SK-N-SH (cell line): ENCODE measurements around the gene FTO. TPM values are rescaled to one million over a fixed set of nuclear protein-coding genes. Genes with fewer than 3 reads are reported as not detected.
"Not testable (repeated sequence)": the region's sequence is repeated elsewhere in the genome, so short reads cannot be mapped to it uniquely, and the experiment has no call there.

Experiments used
- CTCF ChIA-PET: fragments of 300-600, 350-600 bp; formaldehyde crosslinking; extraction: SDS; loops from one replicate; lab custom pipeline; 2021; lab: Yijun Ruan, JAX
- POLR2A ChIA-PET: fragments of 350-600 bp; sonication (Branson Sonifier 250); formaldehyde crosslinking; extraction: SDS; loops from one replicate; lab custom pipeline; 2020; ENCODE audit warnings: antibody characterized with exemption, inconsistent platforms; lab: Yijun Ruan, JAX
- DNase-seq: peaks from one replicate; pipeline ENCODE4 v3.0.0; 2012
- H2AFZ ChIP-seq: fragments of 200-600 bp; sonication (generic); 2 replicates; pipeline ENCODE4 v1.8.1; 2016; ENCODE audit warnings: antibody characterized with exemption, mild to moderate bottlenecking, low read depth
- H3F3A ChIP-seq: fragments of 200-600 bp; sonication (generic); replicated peaks from 2 replicates; pipeline ENCODE3; 2016; ENCODE audit warnings: antibody characterized with exemption, mild to moderate bottlenecking; ENCODE audit not compliant: insufficient read depth
- H3K27ac ChIP-seq, 2 experiments: fragments of 200-500 bp in 1 of 2; fragments of 200-600 bp in 1 of 2; sonication (Bioruptor generic) in 1 of 2; sonication (generic), shearing (Covaris generic) in 1 of 2; 2 replicates each; pipeline versions ENCODE4 v1.5.1 to v1.6.1; 2014 to 2016; ENCODE audit warnings: low read depth in 2 of 2, inconsistent platforms in 1 of 2, low read length in 1 of 2, mild to moderate bottlenecking in 1 of 2, mixed read lengths in 1 of 2
- H3K27me3 ChIP-seq: fragments of 200-600 bp; sonication (generic), shearing (Covaris generic); 2 replicates; pipeline ENCODE4 v1.6.1; 2016; ENCODE audit warnings: mixed run types; ENCODE audit not compliant: insufficient read depth
- H3K36me3 ChIP-seq, 2 experiments: fragments of 200-500 bp in 1 of 2; fragments of 200-600 bp in 1 of 2; sonication (Bioruptor generic) in 1 of 2; sonication (generic) in 1 of 2; replicated peaks in 1 of 2; 2 replicates each; pipeline versions ENCODE3 to v1.5.1; 2014 to 2016; ENCODE audit warnings: low read length in 1 of 2, mild to moderate bottlenecking in 1 of 2; ENCODE audit not compliant: insufficient read depth in 2 of 2, control insufficient read depth in 1 of 2
- H3K4me1 ChIP-seq, 2 experiments: fragments of 200-500 bp in 1 of 2; fragments of 200-600 bp in 1 of 2; sonication (Bioruptor generic) in 1 of 2; sonication (generic), shearing (Covaris generic) in 1 of 2; 2 replicates each; pipeline versions ENCODE4 v1.5.1 to v1.6.1; 2014 to 2016; ENCODE audit warnings: low read depth in 1 of 2, low read length in 1 of 2, mixed run types in 1 of 2; ENCODE audit not compliant: insufficient read depth in 2 of 2, control insufficient read depth in 1 of 2
- H3K4me2 ChIP-seq: fragments of 200-600 bp; sonication (generic), shearing (Covaris generic); 2 replicates; pipeline ENCODE4 v1.6.1; 2017; ENCODE audit warnings: mixed run types
- H3K4me3 ChIP-seq, 2 experiments: fragments of 200-500 bp in 1 of 2; fragments of 200-600 bp in 1 of 2; sonication (Bioruptor generic) in 1 of 2; sonication (generic), shearing (Covaris generic) in 1 of 2; 2 replicates each; pipeline versions ENCODE4 v1.5.1 to v1.8.1; 2014 to 2016; ENCODE audit warnings: low read depth in 2 of 2, inconsistent platforms in 1 of 2, low read length in 1 of 2, mild to moderate bottlenecking in 1 of 2, mixed read lengths in 1 of 2, moderate library complexity in 1 of 2
- H3K79me2 ChIP-seq: fragments of 200-600 bp; sonication (generic); 2 replicates; pipeline ENCODE4 v1.8.1; 2017; ENCODE audit warnings: mild to moderate bottlenecking; ENCODE audit not compliant: insufficient read depth
- H3K9ac ChIP-seq: fragments of 200-600 bp; sonication (generic); 2 replicates; pipeline ENCODE4 v1.6.1; 2017; ENCODE audit warnings: mixed run types
- H3K9me2 ChIP-seq: fragments of 200-600 bp; sonication (generic); 2 replicates; pipeline ENCODE4 v1.6.1; 2017; ENCODE audit warnings: mixed run types
- H3K9me3 ChIP-seq: fragments of 200-600 bp; sonication (generic); 2 replicates; pipeline ENCODE4 v1.6.1; 2017; ENCODE audit warnings: mixed run types, mild to moderate bottlenecking, moderate library complexity
- H4K20me1 ChIP-seq: fragments of 200-600 bp; sonication (generic); 2 replicates; pipeline ENCODE4 v1.6.1; 2017; ENCODE audit warnings: mild to moderate bottlenecking, mixed run types; ENCODE audit not compliant: insufficient read depth
- CTCF ChIP-seq: fragments of 200-600 bp; sonication (generic); IDR thresholded peaks from 2 replicates; pipeline ENCODE4 v1.6.1; 2017; ENCODE audit warnings: antibody characterized with exemption, mild to moderate bottlenecking, moderate library complexity
- EP300 ChIP-seq, 2 experiments: IDR thresholded peaks; 2 replicates each; pipeline versions ENCODE4 v1.4.0 to v1.6.1; 2012; ENCODE audit warnings: borderline replicate concordance in 1 of 2, low read depth in 1 of 2, low read length in 1 of 2
- EZH2phosphoT487 ChIP-seq: fragments of 200-600 bp; sonication (generic); IDR thresholded peaks from 2 replicates; pipeline ENCODE4 v1.6.1; 2017; ENCODE audit warnings: low read depth, mixed run types, mild to moderate bottlenecking, antibody characterized with exemption, moderate library complexity, borderline replicate concordance
- NFIC ChIP-seq: IDR thresholded peaks from 2 replicates; pipeline ENCODE4 v1.4.0; 2012; ENCODE audit warnings: borderline replicate concordance
- NRF1 ChIP-seq: IDR thresholded peaks from 2 replicates; pipeline ENCODE4 v1.6.1; 2012; ENCODE audit warnings: low read depth, mild to moderate bottlenecking, low read length
- RAD21 ChIP-seq: IDR thresholded peaks from 2 replicates; pipeline ENCODE4 v1.6.1; 2012; ENCODE audit warnings: mild to moderate bottlenecking, low read length
- RCOR1 ChIP-seq: fragments of 150-350 bp; IDR thresholded peaks from 2 replicates; pipeline ENCODE4 v1.6.1; 2017; ENCODE audit warnings: antibody characterized with exemption, low read length
- RXRA ChIP-seq: IDR thresholded peaks from 2 replicates; pipeline ENCODE4 v1.4.0; 2012; ENCODE audit warnings: low read depth, mild to moderate bottlenecking, borderline replicate concordance
- SMC3 ChIP-seq: IDR thresholded peaks from 2 replicates; pipeline ENCODE4 v1.6.1; 2012; ENCODE audit warnings: low read depth, low read length, improper control_type of control experiment
- TAF1 ChIP-seq: IDR thresholded peaks from 2 replicates; pipeline ENCODE4 v1.6.1; 2012; ENCODE audit warnings: low read depth, mild to moderate bottlenecking, low read length, moderate library complexity, borderline replicate concordance
- TCF12 ChIP-seq: IDR thresholded peaks from 2 replicates; pipeline ENCODE4 v1.4.0; 2012
- TEAD4 ChIP-seq: IDR thresholded peaks from 2 replicates; pipeline ENCODE4 v1.4.0; 2012; ENCODE audit warnings: mild to moderate bottlenecking, borderline replicate concordance; ENCODE audit not compliant: insufficient read depth
- YY1 ChIP-seq: IDR thresholded peaks from 2 replicates; pipeline ENCODE4 v1.4.0; 2012; ENCODE audit warnings: low read depth, mild to moderate bottlenecking
- WGBS: methylation state at CpG from one replicate; pipeline ENCODE4 v1.1.6; 2017; ENCODE audit warnings: low lambda C conversion rate; 5-methylcytosine and 5-hydroxymethylcytosine counted together
- polyA plus RNA-seq, 3 experiments: library from polyadenylated mRNA; depleted of rRNA; stranded (reverse); fragments of >200 nt; gene quantifications; 2 replicates each; pipeline ENCODE4 v1.2.3, GENCODE V29; 2012

FTO gene
- polyA plus RNA-seq, 1 of the 3 experiments (the other 2 are of a cell fraction) = 41.2 TPM

- POLR2A ChIA-PET = interaction anchor here (0.6 kb wide), 1 partner anchor 63 kb away, joined by 3 read pairs; no protein-coding TSS in a partner anchor
- Histone ChIP-seq H3F3A (peaks cover 15% of the 10 kb centered on the region), H3K27ac (no peak overlapping the region), H3K4me1 (peaks cover 0 to 10% of the 10 kb centered on the region in 2 experiments; a peak in 2 of 4 replicates), H2AFZ (no peak overlapping the region), H3K4me2 (no peak overlapping the region), H3K9me2 (no peaks in the 10 kb centered on the region), H3K79me2 (no peaks in the 10 kb centered on the region), H3K4me3 (no peak overlapping the region), H3K27me3 (no peaks in the 10 kb centered on the region), H3K36me3 (peaks cover 6 to 17% of the 10 kb centered on the region in 2 experiments), H4K20me1 (no peaks in the 10 kb centered on the region), H3K9ac (no peak overlapping the region), H3K9me3 (no peaks in the 10 kb centered on the region)
- TF ChIP-seq NRF1 (no peak), TAF1 (no peak), NFIC (no peak), EP300 (IDR thresholded peaks at IDR 0.05; ENCODE audit: borderline replicate concordance in 1 of 2, low read depth in 1 of 2, low read length in 1 of 2) (no peak), SMC3 (no peak), CTCF (no peak), RCOR1 (no peak), TEAD4 (no peak), EZH2phosphoT487 (no peak), RAD21 (no peak), RXRA (no peak), YY1 (no peak), TCF12 (no peak)
- 91% methylated on average over 3 of the region's 3 CpGs for WGBS
- no peak for DNase-seq
- CTCF ChIA-PET = interaction anchor here (0.8 to 1.8 kb wide), 2 partner anchors 11 to 175 kb away, joined by 3 to 6 read pairs; no protein-coding TSS in a partner anchor
Observed at GRCh38 chr16:53888222-53888621, 184.3 kb downstream of the FTO start.

DNA sequence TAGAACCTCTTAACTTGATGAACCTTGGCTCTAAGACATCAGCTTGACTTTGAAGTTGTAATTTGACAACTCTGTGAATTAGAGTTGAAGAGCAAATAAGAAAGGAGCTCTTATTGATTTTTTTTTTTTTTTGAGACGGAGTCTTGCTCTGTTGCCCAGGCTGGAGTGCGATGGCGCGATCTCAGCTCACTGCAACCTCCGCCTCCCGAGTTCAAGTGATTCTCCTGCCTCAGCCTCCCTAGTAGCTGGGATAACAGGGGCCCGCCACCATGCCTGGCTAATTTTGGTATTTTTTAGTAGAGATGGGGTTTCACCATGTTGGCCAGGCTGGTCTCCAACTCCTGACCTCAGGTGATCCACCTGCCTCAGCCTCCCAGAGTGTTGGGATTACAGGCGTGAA lies 186.9 kb downstream of the FTO start:
- H3K4me3 ChIP-seq, H3K27ac ChIP-seq, H4K20me1 ChIP-seq, H3K9ac ChIP-seq, POLR2A ChIA-PET, H3K79me2 ChIP-seq, H3K9me2 ChIP-seq, H3K4me2 ChIP-seq, H2AFZ ChIP-seq, H3K27me3 ChIP-seq, DNase-seq, H3K9me3 ChIP-seq: not testable (repeated sequence)
- peaks cover 7 to 15% of the 10 kb centered on the region in 2 experiments for H3K36me3 ChIP-seq
- CTCF ChIA-PET = interaction anchor here (0.8 to 3.5 kb wide), 11 partner anchors 10 to 1480 kb away, joined by 3 to 13 read pairs (median 3); no protein-coding TSS in a partner anchor
- H3F3A ChIP-seq = peaks cover 15% of the 10 kb centered on the region
- 96% methylated on average over 8 of the region's 8 CpGs for WGBS
- H3K4me1 ChIP-seq = peaks cover 8 to 29% of the 10 kb centered on the region in 2 experiments; a peak in 3 of 4 replicates
